SU-DHL-6 (cell line): Measurements from ENCODE around the gene KLF15.

Source experiments
- H2AFZ ChIP-seq: fragments of 200-600 bp; sonication (generic); 2 replicates; pipeline ENCODE4 v1.6.1; 2014; ENCODE audit warnings: low read depth, mild to moderate bottlenecking, moderate library complexity, mixed read lengths, antibody characterized with exemption, low read length; ENCODE audit not compliant: severe bottlenecking
- H3F3A ChIP-seq: fragments of 200-600 bp; shearing (Covaris generic); 2 replicates; pipeline ENCODE4 v1.6.0; 2016; ENCODE audit warnings: antibody characterized with exemption, mild to moderate bottlenecking; ENCODE audit not compliant: insufficient read depth
- H3K27ac ChIP-seq: fragments of 200-600 bp; sonication (generic); 2 replicates; pipeline ENCODE4 v1.5.1; 2016; ENCODE audit warnings: low read depth, mild to moderate bottlenecking, low read length, moderate library complexity, mixed read lengths
- H3K27me3 ChIP-seq: fragments of 200-600 bp; sonication (generic), shearing (Covaris generic); 2 replicates; pipeline ENCODE4 v1.6.0; 2014; ENCODE audit warnings: mild to moderate bottlenecking, low read length
- H3K36me3 ChIP-seq: fragments of 200-600 bp; sonication (generic); 2 replicates; pipeline ENCODE4 v1.6.1; 2014; ENCODE audit warnings: mild to moderate bottlenecking, low read length, mixed read lengths
- H3K4me2 ChIP-seq: fragments of 300-600, 200-600 bp; shearing (Covaris generic), sonication (generic); 2 replicates; pipeline ENCODE4 v1.6.0; 2014; ENCODE audit warnings: low read length, low read depth, mild to moderate bottlenecking; ENCODE audit not compliant: poor library complexity, severe bottlenecking
- H3K4me3 ChIP-seq: fragments of 200-600 bp; sonication (generic); 2 replicates; pipeline ENCODE4 v1.5.1; 2014; ENCODE audit warnings: antibody characterized with exemption, low read length, mild to moderate bottlenecking, mixed read lengths; ENCODE audit not compliant: insufficient read depth, poor library complexity, severe bottlenecking
- H3K79me2 ChIP-seq: fragments of 200-600 bp; sonication (generic); 2 replicates; pipeline ENCODE4 v1.6.1; 2014; ENCODE audit warnings: mild to moderate bottlenecking, low read length, moderate library complexity; ENCODE audit not compliant: insufficient read depth
- H3K9ac ChIP-seq: fragments of 200-600 bp; sonication (generic); 2 replicates; pipeline ENCODE4 v1.7.0; 2014; ENCODE audit warnings: mild to moderate bottlenecking, low read length
- H3K9me2 ChIP-seq: fragments of 200-600 bp; sonication (generic); replicated peaks from 2 replicates; pipeline ENCODE4 v1.6.1; 2014; ENCODE audit warnings: low read length; ENCODE audit not compliant: insufficient read depth
- H3K9me3 ChIP-seq: fragments of 200-600 bp; sonication (generic); 2 replicates; pipeline ENCODE4 v1.6.1; 2014; ENCODE audit warnings: low read length, mixed read lengths; ENCODE audit not compliant: insufficient read depth
- H4K20me1 ChIP-seq: fragments of 200-600 bp; sonication (generic); 2 replicates; pipeline ENCODE4 v1.6.1; 2014; ENCODE audit warnings: low read depth, mild to moderate bottlenecking, antibody characterized with exemption, low read length, moderate library complexity, mixed read lengths
- CTCF ChIP-seq: fragments of 200-600 bp; sonication (generic); IDR thresholded peaks from one replicate; pipeline ENCODE4 v1.5.1; 2017; ENCODE audit warnings: antibody characterized with exemption, mild to moderate bottlenecking, low read length, moderate library complexity; ENCODE audit not compliant: insufficient read depth, poor library complexity, severe bottlenecking
- EZH2phosphoT487 ChIP-seq: fragments of 200-600 bp; sonication (generic), shearing (Covaris generic); conservative IDR thresholded peaks from 2 replicates; pipeline ENCODE4 v1.6.1; 2018; ENCODE audit warnings: mild to moderate bottlenecking, antibody characterized with exemption, low read length, moderate library complexity, mixed read lengths

KLF15 gene

DNA sequence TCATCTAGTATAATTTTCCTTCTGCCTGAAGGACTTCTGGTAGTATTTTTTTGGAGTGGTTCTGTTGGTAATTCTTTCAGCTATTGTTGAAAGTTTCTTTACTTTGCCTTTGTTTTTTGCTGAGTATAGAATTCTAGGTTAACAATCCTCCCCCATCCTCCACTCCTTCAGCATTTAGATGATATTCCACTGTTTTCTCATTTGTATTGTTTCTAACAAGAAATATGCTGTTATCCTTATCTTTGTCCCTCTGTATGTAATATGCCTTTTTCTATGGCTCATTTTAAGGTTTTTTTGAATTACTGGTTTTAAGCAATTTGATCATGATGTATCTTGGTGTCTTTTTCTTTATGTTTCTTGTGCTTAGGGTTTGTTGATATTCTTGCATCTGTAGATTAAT, 53.9 kb downstream of the KLF15 start:
- no peak overlapping the region for H3K4me2 ChIP-seq
- TF ChIP-seq CTCF (no peak), EZH2phosphoT487 (no peak)
- no peaks in the 10 kb centered on the region for H3F3A ChIP-seq
- no peak overlapping the region for H3K9ac ChIP-seq
- no peak overlapping the region for H3K4me3 ChIP-seq
- H3K27me3 ChIP-seq: no peaks in the 10 kb centered on the region
- no peaks in the 10 kb centered on the region for H3K79me2 ChIP-seq
- H2AFZ ChIP-seq: no peak overlapping the region
- no peaks in the 10 kb centered on the region for H3K36me3 ChIP-seq
- H3K27ac ChIP-seq: no peak overlapping the region
- no peaks in the 10 kb centered on the region for H3K9me3 ChIP-seq
- no peaks in the 10 kb centered on the region for H4K20me1 ChIP-seq
- no peaks in the 10 kb centered on the region for H3K9me2 ChIP-seq

DNA sequence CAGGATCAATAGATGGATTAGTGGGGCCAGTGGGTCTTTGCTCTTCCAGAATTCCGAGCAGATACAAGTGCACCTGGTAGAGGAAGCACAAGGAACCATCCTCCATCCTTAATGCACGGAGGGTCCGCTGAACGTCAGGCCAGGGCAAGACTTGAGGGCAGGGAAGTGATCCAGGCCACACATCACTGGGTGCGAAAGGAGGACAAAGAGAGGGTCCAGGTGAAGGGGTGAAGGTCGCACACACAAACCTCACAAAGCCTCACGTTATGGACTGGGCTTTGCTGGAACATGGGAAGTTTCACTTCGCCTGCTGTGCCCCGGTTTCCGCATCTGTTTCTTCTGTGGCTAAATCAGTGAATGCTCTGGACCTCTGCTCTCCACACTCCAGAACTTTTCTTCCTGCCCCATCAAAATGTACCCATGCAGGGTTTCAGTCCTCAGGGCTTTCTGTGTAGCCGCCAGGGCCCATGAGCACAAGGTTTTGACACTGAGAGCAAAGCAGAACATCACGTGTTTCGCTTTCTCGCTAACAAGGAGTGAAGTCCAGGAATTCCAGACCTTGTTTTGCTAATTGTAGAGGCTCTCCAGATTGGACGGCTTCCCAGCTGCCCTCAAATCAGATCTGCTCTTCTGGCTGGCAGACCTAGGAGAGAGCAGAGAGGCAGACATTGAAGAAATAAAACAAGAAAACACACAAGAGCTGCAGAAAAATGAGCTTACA, 56.3 kb downstream of the KLF15 start:
- no peak overlapping the region for H3K4me2 ChIP-seq
- H4K20me1 ChIP-seq: no peaks in the 10 kb centered on the region
- H3K27me3 ChIP-seq: no peaks in the 10 kb centered on the region
- no peaks in the 10 kb centered on the region for H3K9me2 ChIP-seq
- H2AFZ ChIP-seq: no peak overlapping the region
- no peaks in the 10 kb centered on the region for H3K79me2 ChIP-seq
- H3F3A ChIP-seq: no peaks in the 10 kb centered on the region
- TF ChIP-seq EZH2phosphoT487 (no peak), CTCF (no peak)
- H3K9me3 ChIP-seq: no peaks in the 10 kb centered on the region
- no peak overlapping the region for H3K27ac ChIP-seq
- H3K9ac ChIP-seq: no peak overlapping the region
- H3K36me3 ChIP-seq: no peaks in the 10 kb centered on the region
- no peak overlapping the region for H3K4me3 ChIP-seq

DNA sequence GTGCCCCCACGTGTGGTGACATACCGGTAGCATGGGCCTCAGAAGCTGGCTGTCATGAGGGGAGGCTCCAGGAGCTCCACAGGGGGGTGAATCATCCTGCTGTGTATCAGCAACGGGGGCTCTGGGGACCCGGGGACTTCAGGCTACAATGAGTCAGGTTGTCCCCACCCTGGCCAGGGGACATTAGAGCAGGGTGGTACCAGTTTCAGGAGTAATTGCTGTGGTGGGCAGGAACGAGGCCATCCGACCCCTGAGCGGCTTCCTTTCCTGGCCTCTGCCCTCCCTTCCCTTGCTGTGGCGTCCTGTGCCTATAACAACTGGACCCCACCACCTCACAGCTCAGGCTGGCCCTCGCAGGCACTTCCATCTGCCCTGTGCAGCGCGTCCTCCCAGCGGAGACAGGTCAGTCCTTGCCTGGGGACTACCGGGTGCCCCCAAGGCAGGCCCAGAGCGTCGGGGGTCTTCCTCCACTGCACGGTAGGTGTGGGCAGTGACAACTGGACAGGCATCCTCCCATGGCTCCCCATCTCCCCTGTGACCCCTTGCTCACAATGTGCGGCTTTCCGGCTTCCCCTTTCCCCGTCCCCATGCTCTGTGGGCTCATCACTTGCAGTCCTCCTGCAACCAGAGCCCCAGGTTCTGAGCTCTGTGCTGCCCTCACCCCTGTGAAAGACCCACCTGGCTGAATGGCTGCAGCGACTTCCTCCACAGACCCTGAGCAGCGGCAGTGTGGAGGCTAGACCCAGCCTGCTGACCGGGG, 57.0 kb downstream of the KLF15 start:
- Histone ChIP-seq H4K20me1 (no peaks in the 10 kb centered on the region), H3K4me2 (no peak overlapping the region), H3K36me3 (no peaks in the 10 kb centered on the region), H3K79me2 (no peaks in the 10 kb centered on the region), H3K4me3 (no peak overlapping the region), H3K9me2 (no peaks in the 10 kb centered on the region), H3K27ac (no peak overlapping the region), H3K9me3 (no peaks in the 10 kb centered on the region), H3F3A (no peaks in the 10 kb centered on the region), H2AFZ (no peak overlapping the region), H3K27me3 (no peaks in the 10 kb centered on the region), H3K9ac (no peak overlapping the region)
- TF ChIP-seq EZH2phosphoT487: no peak
- TF ChIP-seq CTCF: no peak
